ENCODE results near the gene ARHGAP6.

- TF ChIP-seq CTCF (IDR thresholded peaks at IDR 0.05) (no peak), POLR2AphosphoS5 (IDR thresholded peaks at IDR 0.05) (no peak), POLR2A (IDR thresholded peaks at IDR 0.05) (no peak), EP300 (IDR thresholded peaks at IDR 0.05) (no peak)
These were observed 493.3 kb downstream of the ARHGAP6 start for GRCh38 chrX:11172415-11172814.
